ENCODE data around the gene LPAR5.

Gene LPAR5

GRCh38 chr12:6638305-6638704, 2.5 kb upstream of the LPAR5 start:
- DNase-seq (ENCODE audit: low spot score) = no peak

- no peak for DNase-seq (ENCODE audit: low spot score)
These were observed 344 bp downstream of the LPAR5 start for GRCh38 chr12:6635375-6635855.

- no peak for DNase-seq (ENCODE audit: low spot score)
These were observed 3.5 kb downstream of the LPAR5 start for GRCh38 chr12:6632026-6632983.

- no peak for DNase-seq (ENCODE audit: low spot score)
These were observed 4.2 kb downstream of the LPAR5 start for GRCh38 chr12:6631549-6631961.

- no peak for DNase-seq (ENCODE audit: low spot score)
These were observed 5.0 kb downstream of the LPAR5 start for GRCh38 chr12:6630736-6631135.

- no peak for DNase-seq (ENCODE audit: low spot score)
These were observed 8.1 kb downstream of the LPAR5 start for GRCh38 chr12:6627616-6628015.

- no peak for DNase-seq (ENCODE audit: low spot score)
These were observed 9.0 kb downstream of the LPAR5 start for GRCh38 chr12:6626654-6627283.

- no peak for DNase-seq (ENCODE audit: low spot score)
These were observed 14.9 kb downstream of the LPAR5 start for GRCh38 chr12:6620885-6621274.

GRCh38 chr12:6620137-6620884, 15.4 kb downstream of the LPAR5 start:
- DNase-seq (ENCODE audit: low spot score) = no peak

- no peak for DNase-seq (ENCODE audit: low spot score)
These were observed 17.1 kb downstream of the LPAR5 start for GRCh38 chr12:6618483-6619225.

- no peak for DNase-seq (ENCODE audit: low spot score)
These were observed 20.0 kb downstream of the LPAR5 start for GRCh38 chr12:6615802-6616201.

- no peak for DNase-seq (ENCODE audit: low spot score)
These were observed 21.1 kb downstream of the LPAR5 start for GRCh38 chr12:6614513-6615172.

- peak; percentile 92 for DNase-seq (ENCODE audit: low spot score)
These were observed 21.8 kb downstream of the LPAR5 start for GRCh38 chr12:6613776-6614512.

- DNase-seq (ENCODE audit: low spot score) = peak; percentile 65
These were observed 22.6 kb downstream of the LPAR5 start for GRCh38 chr12:6613015-6613775.

- no peak for DNase-seq (ENCODE audit: low spot score)
These were observed 23.1 kb downstream of the LPAR5 start for GRCh38 chr12:6612652-6613014.

GRCh38 chr12:6612247-6612646, 23.5 kb downstream of the LPAR5 start:
- no peak for DNase-seq (ENCODE audit: low spot score)

GRCh38 chr12:6608592-6609281, 27.0 kb downstream of the LPAR5 start:
- DNase-seq (ENCODE audit: low spot score) = no peak

GRCh38 chr12:6607751-6608591, 27.8 kb downstream of the LPAR5 start:
- peak; percentile 41 for DNase-seq (ENCODE audit: low spot score)

Measured in AG08396 (cell line).